HepG2 (cell line): Measurements from ENCODE around the gene NDUFS2. TPM values are rescaled to one million over a fixed set of nuclear protein-coding genes. Genes with fewer than 3 reads are reported as not detected.

Source experiments
- CCDC6 ChIP-seq: sonication (generic); formaldehyde crosslinking; IDR thresholded peaks from 2 replicates; pipeline ENCODE4 v1.8.1; 2022; ENCODE audit warnings: mild to moderate bottlenecking, missing genetic modification reagents, moderate library complexity
- CENPT ChIP-seq: sonication (generic); formaldehyde crosslinking; IDR thresholded peaks from 2 replicates; pipeline ENCODE4 v1.8.0; 2022; ENCODE audit warnings: low read depth, mild to moderate bottlenecking, moderate library complexity, missing genetic modification reagents
- EED ChIP-seq: sonication (generic); formaldehyde crosslinking; IDR thresholded peaks from 2 replicates; pipeline ENCODE4 v1.5.0; 2020; ENCODE audit warnings: mild to moderate bottlenecking, missing genetic modification reagents
- FOXP1 ChIP-seq, 2 experiments: fragments of 450-650 bp in 1 of 2; IDR thresholded peaks; 2 replicates each; pipeline ENCODE4 v1.6.1; 2017 to 2018; ENCODE audit warnings: antibody characterized with exemption in 1 of 2
- KAT8 ChIP-seq: IDR thresholded peaks from 2 replicates; pipeline ENCODE4 v1.6.1; 2016; ENCODE audit warnings: missing genetic modification reagents, missing compliant biosample characterization
- KDM1A ChIP-seq: IDR thresholded peaks from 2 replicates; pipeline ENCODE4 v1.6.1; 2016; ENCODE audit warnings: missing compliant biosample characterization
- KLF13 ChIP-seq: sonication (generic); formaldehyde crosslinking; IDR thresholded peaks from 2 replicates; pipeline ENCODE4 v1.4.0; 2020; ENCODE audit warnings: mild to moderate bottlenecking, missing genetic modification reagents
- MAZ ChIP-seq, 2 experiments: sonication (generic) in 1 of 2; formaldehyde crosslinking in 1 of 2; IDR thresholded peaks; 2 replicates each; pipeline versions ENCODE4 v1.5.0 to v1.6.1; 2012 to 2020; ENCODE audit warnings: low read depth in 2 of 2, mild to moderate bottlenecking in 2 of 2, borderline replicate concordance in 1 of 2, improper control_type of control experiment in 1 of 2, low read length in 1 of 2, missing genetic modification reagents in 1 of 2, moderate library complexity in 1 of 2
- MBNL3 ChIP-seq: fragments of 250-450 bp; sonication (Bioruptor Pico); conservative IDR thresholded peaks from 2 replicates; pipeline ENCODE4 v1.8.0; 2022; ENCODE audit warnings: mild to moderate bottlenecking, inconsistent platforms
- NR2C2 ChIP-seq: sonication (generic); formaldehyde crosslinking; IDR thresholded peaks from 2 replicates; pipeline ENCODE4 v1.4.0; 2020; ENCODE audit warnings: missing genetic modification reagents, mild to moderate bottlenecking, moderate library complexity, borderline replicate concordance
- PRMT3 ChIP-seq: sonication (generic); formaldehyde crosslinking; IDR thresholded peaks from 2 replicates; pipeline ENCODE4 v1.8.1; 2022; ENCODE audit warnings: low read depth, mild to moderate bottlenecking, moderate library complexity, missing genetic modification reagents, borderline replicate concordance
- RBAK ChIP-seq: sonication (generic); formaldehyde crosslinking; IDR thresholded peaks from 2 replicates; pipeline ENCODE4 v1.5.1; 2020; ENCODE audit warnings: mild to moderate bottlenecking, missing genetic modification reagents
- REXO4 ChIP-seq: sonication (generic); formaldehyde crosslinking; IDR thresholded peaks from 2 replicates; pipeline ENCODE4 v1.8.0; 2022; ENCODE audit warnings: missing genetic modification reagents, mild to moderate bottlenecking, borderline replicate concordance
- SIN3B ChIP-seq: fragments of 150-350 bp; IDR thresholded peaks from 2 replicates; pipeline ENCODE4 v1.6.1; 2014; ENCODE audit warnings: low read length
- SP140L ChIP-seq: sonication (generic); formaldehyde crosslinking; IDR thresholded peaks from 2 replicates; pipeline ENCODE4 v1.4.0; 2020; ENCODE audit warnings: missing genetic modification reagents, borderline replicate concordance
- SRF ChIP-seq: IDR thresholded peaks from 2 replicates; pipeline ENCODE4 v1.6.1; 2011; ENCODE audit warnings: mild to moderate bottlenecking, low read depth, low read length, moderate library complexity
- TBL1XR1 ChIP-seq: fragments of 150-350 bp; IDR thresholded peaks from 2 replicates; pipeline ENCODE4 v1.6.1; 2014; ENCODE audit warnings: borderline replicate concordance, low read length; ENCODE audit not compliant: partially characterized antibody
- TEAD3 ChIP-seq: optimal IDR thresholded peaks from 2 replicates; pipeline ENCODE3; 2016; ENCODE audit warnings: borderline replicate concordance
- ZFP82 ChIP-seq: sonication (generic); formaldehyde crosslinking; IDR thresholded peaks from 2 replicates; pipeline ENCODE4 v1.5.1; 2020; ENCODE audit warnings: mild to moderate bottlenecking, missing genetic modification reagents, borderline replicate concordance
- ZNF101 ChIP-seq: sonication (generic); formaldehyde crosslinking; IDR thresholded peaks from 2 replicates; pipeline ENCODE4 v1.4.0; 2020; ENCODE audit warnings: mild to moderate bottlenecking, low read depth, missing genetic modification reagents, borderline replicate concordance
- ZNF121 ChIP-seq: sonication (generic); formaldehyde crosslinking; IDR thresholded peaks from 2 replicates; pipeline ENCODE4 v1.5.0; 2020; ENCODE audit warnings: mild to moderate bottlenecking, missing genetic modification reagents
- ZNF138 ChIP-seq: sonication (generic); formaldehyde crosslinking; IDR thresholded peaks from 2 replicates; pipeline ENCODE4 v1.5.0; 2020; ENCODE audit warnings: mild to moderate bottlenecking, low read depth, missing genetic modification reagents
- ZNF24 ChIP-seq: fragments of 450-650 bp; IDR thresholded peaks from 2 replicates; pipeline ENCODE4 v1.6.1; 2017; ENCODE audit warnings: antibody characterized with exemption, mild to moderate bottlenecking
- ZNF253 ChIP-seq: sonication (generic); formaldehyde crosslinking; IDR thresholded peaks from 2 replicates; pipeline ENCODE4 v1.8.0; 2022; ENCODE audit warnings: mild to moderate bottlenecking, missing genetic modification reagents, borderline replicate concordance
- ZNF432 ChIP-seq: sonication (generic); formaldehyde crosslinking; IDR thresholded peaks from 2 replicates; pipeline ENCODE4 v1.5.0; 2020; ENCODE audit warnings: missing genetic modification reagents, mild to moderate bottlenecking, borderline replicate concordance
- ZNF709 ChIP-seq: sonication (generic); formaldehyde crosslinking; IDR thresholded peaks from 2 replicates; pipeline ENCODE4 v1.5.0; 2020; ENCODE audit warnings: mild to moderate bottlenecking, missing genetic modification reagents
- ZNF850 ChIP-seq: sonication (generic); formaldehyde crosslinking; conservative IDR thresholded peaks from 2 replicates; pipeline ENCODE4 v1.9.0; 2021; ENCODE audit warnings: mild to moderate bottlenecking, missing genetic modification reagents
- polyA plus RNA-seq, 8 experiments: library from polyadenylated mRNA; depleted of rRNA in 3 of 8; stranded (reverse) in 7 of 8; unstranded in 1 of 8; fragments of >200 nt; fragmentation: Illumina TruSeq in 4 of 8; extraction: Trizol in 4 of 8; gene quantifications; 2 replicates each; pipeline versions ENCODE4 v1.2.1 to v1.2.3, GENCODE V29; 2011 to 2016; ENCODE audit warnings: low read depth in 4 of 8, missing spikeins in 1 of 8, mixed read lengths in 1 of 8; ENCODE audit not compliant: insufficient read depth in 1 of 8
- total RNA-seq, 5 experiments: library from RNA; depleted of rRNA; stranded (reverse); fragments of >200 nt; fragmentation: Illumina TruSeq; extraction: Trizol; gene quantifications; 2 replicates each; pipeline ENCODE4 v1.2.3, GENCODE V29; 2016; ENCODE audit warnings: low read depth in 1 of 5
- TF ChIP-seq, protein P1 (sequence below): sonication (generic); formaldehyde crosslinking; IDR thresholded peaks from 2 replicates; pipeline ENCODE4 v1.9.0; 2021; ENCODE audit warnings: missing genetic modification reagents, mild to moderate bottlenecking, borderline replicate concordance
- TF ChIP-seq, protein P2 (sequence below): sonication (generic); formaldehyde crosslinking; IDR thresholded peaks from 2 replicates; pipeline ENCODE4 v1.8.1; 2023; ENCODE audit warnings: mild to moderate bottlenecking, missing genetic modification reagents, borderline replicate concordance

NDUFS2 gene
- total and polyA plus RNA-seq, 2 of the 13 experiments (the other 11 are each of a cell fraction or from before 2014, with no cell fraction given) = 89.9 to 118 TPM

DNA sequence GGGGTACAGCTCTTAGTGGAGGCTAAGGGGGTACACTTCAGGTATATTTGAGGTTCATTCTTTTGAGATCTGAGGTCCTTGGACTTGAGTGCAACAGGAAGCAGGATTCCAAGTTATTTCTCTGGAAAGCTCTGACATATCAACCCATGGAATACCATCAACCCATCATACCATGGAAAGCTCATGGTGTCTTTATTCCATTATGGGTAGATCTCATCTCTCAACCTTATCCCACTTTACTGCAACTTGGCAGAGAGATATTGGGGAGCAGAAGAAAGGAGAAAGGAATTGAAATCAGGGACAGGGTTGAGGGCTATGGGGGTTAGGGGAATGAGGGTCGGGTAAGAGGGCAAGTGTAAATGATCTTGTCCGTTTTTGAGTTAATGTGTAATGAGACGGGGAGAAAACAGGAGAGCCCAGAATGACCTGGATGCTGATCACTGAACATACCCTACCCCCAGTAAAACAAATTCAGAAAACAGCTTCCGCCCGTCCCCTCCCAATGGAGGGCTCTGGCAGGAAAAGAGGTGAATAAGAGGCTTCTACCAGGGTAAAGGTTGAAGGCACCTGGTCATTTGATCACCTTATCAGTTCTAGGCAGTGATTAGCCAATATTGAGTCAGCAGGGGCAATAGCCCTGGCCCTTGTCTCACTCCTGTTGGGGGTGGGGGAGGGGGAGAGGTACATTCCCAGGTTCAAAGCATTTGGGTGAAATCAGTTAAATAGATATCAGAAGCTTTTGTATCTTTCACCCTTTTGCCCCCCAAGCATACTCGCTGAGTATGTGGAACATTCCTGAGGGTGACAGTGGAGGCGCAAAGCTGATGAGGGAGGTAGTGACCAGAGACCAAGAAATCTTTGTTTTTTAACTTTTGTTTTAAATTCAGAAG, 21.9 kb downstream of the NDUFS2 start (continued):
- TF ChIP-seq EED (CRISPR knock-in tag) (no peak), KDM1A (CRISPR knock-in tag) (no peak), KAT8 (CRISPR knock-in tag) (peak; percentile 48), TEAD3 (CRISPR knock-in tag) (no peak), CENPT (CRISPR knock-in tag) (no peak), PRMT3 (CRISPR knock-in tag) (0 out of 2 replicates have a peak, but pooled peaks have one; percentile 30), SIN3B (no peak), ZNF101 (CRISPR knock-in tag) (no peak), ZNF253 (CRISPR knock-in tag) (no peak), ZNF432 (no peak), CCDC6 (CRISPR knock-in tag) (peak; percentile 54; the same call in 1 of the 2 replicates), ZNF24 (no peak), RBAK (CRISPR knock-in tag) (no peak), MBNL3 (CRISPR knock-in tag) (no peak), SP140L (CRISPR knock-in tag) (no peak), TBL1XR1 (peak; percentile 79), ZNF121 (CRISPR knock-in tag) (no peak), SRF (0 out of 2 replicates have a peak, but pooled peaks have one; percentile 22), REXO4 (no peak), FOXP1 (IDR thresholded peaks at IDR 0.05) (no peak; the same call in 1 of the 2 replicates), FOXP1 (CRISPR knock-in tag; IDR thresholded peaks at IDR 0.05) (peak; percentile 73), ZNF709 (CRISPR knock-in tag) (peak; percentile 33; the same call in 1 of the 2 replicates), KLF13 (CRISPR knock-in tag) (no peak), NR2C2 (CRISPR knock-in tag) (peak; percentile 84), ZNF138 (CRISPR knock-in tag) (no peak), ZNF850 (CRISPR knock-in tag) (no peak), ZFP82 (no peak; the same call in 1 of the 2 replicates), MAZ (IDR thresholded peaks at IDR 0.05; ENCODE audit: borderline replicate concordance, low read depth, low read length) (0 out of 2 replicates have a peak, but pooled peaks have one; percentile 62), MAZ (CRISPR knock-in tag; IDR thresholded peaks at IDR 0.05; ENCODE audit: low read depth) (no peak; the same call in none of the 2 replicates)
- TF ChIP-seq, protein P1, sequence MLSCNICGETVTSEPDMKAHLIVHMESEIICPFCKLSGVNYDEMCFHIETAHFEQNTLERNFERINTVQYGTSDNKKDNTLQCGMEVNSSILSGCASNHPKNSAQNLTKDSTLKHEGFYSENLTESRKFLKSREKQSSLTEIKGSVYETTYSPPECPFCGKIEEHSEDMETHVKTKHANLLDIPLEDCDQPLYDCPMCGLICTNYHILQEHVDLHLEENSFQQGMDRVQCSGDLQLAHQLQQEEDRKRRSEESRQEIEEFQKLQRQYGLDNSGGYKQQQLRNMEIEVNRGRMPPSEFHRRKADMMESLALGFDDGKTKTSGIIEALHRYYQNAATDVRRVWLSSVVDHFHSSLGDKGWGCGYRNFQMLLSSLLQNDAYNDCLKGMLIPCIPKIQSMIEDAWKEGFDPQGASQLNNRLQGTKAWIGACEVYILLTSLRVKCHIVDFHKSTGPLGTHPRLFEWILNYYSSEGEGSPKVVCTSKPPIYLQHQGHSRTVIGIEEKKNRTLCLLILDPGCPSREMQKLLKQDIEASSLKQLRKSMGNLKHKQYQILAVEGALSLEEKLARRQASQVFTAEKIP (CRISPR knock-in tag) = no peak
- TF ChIP-seq, protein P2, sequence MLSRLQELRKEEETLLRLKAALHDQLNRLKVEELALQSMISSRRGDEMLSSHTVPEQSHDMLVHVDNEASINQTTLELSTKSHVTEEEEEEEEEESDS = no peak; the same call in 1 of the 2 replicates
